Central memory CD8-positive, alpha-beta T cell (primary cell): ENCODE data around the gene PIP5KL1.
"Not testable (repeated sequence)": the region's sequence is repeated elsewhere in the genome, so short reads cannot be mapped to it uniquely, and the experiment has no call there.

Experiments used
- ATAC-seq: fragments of 150-1000 bp; cut with Tn5 transposase; replicated peaks from 2 replicates; pipeline ENCODE4 v1.10.0; 2022; ENCODE audit warnings: mild to moderate bottlenecking, moderate FRiP score, moderate number of reproducible peaks; ENCODE audit not compliant: poor library complexity, severe bottlenecking; ENCODE audit errors: extremely low read depth
- DNase-seq, 2 donors: peaks; one replicate each; pipeline ENCODE4 v3.0.0; 2021; ENCODE audit warnings: low spot score in 2 of 2
- H3K27ac Mint-ChIP-seq: one replicate; pipeline ENCODE4 v1.8.0; 2022; ENCODE audit warnings: low read depth, mild to moderate bottlenecking, moderate library complexity, mixed read lengths
- H3K27me3 Mint-ChIP-seq: one replicate; pipeline ENCODE4 v1.8.0; 2022; ENCODE audit warnings: mixed read lengths
- H3K36me3 Mint-ChIP-seq: one replicate; pipeline ENCODE4 v1.8.0; 2022; ENCODE audit warnings: mild to moderate bottlenecking, moderate library complexity, mixed read lengths; ENCODE audit not compliant: insufficient read depth
- H3K4me1 Mint-ChIP-seq: one replicate; pipeline ENCODE4 v1.8.0; 2022; ENCODE audit warnings: mixed read lengths
- H3K4me3 Mint-ChIP-seq: one replicate; pipeline ENCODE4 v1.8.0; 2022; ENCODE audit warnings: mild to moderate bottlenecking, moderate library complexity, mixed read lengths
- H3K9me3 Mint-ChIP-seq: one replicate; pipeline ENCODE4 v1.8.0; 2022; ENCODE audit warnings: mixed read lengths

The PIP5KL1 gene

GRCh38 chr9:127893392-127893791 is 37.2 kb downstream of the PIP5KL1 start:
- DNase-seq (no peak), ATAC-seq (no peak)
- H3K9me3 Mint-ChIP-seq: no peaks in the 10 kb centered on the region
- no peak overlapping the region for H3K27ac Mint-ChIP-seq
- H3K27me3 Mint-ChIP-seq: no peaks in the 10 kb centered on the region
- no peak overlapping the region for H3K4me3 Mint-ChIP-seq
- H3K4me1 Mint-ChIP-seq: peaks cover 35% of the 10 kb centered on the region
- H3K36me3 Mint-ChIP-seq: peaks cover 56% of the 10 kb centered on the region

- DNase-seq (no peak), ATAC-seq (no peak)
- H3K27me3 Mint-ChIP-seq: no peaks in the 10 kb centered on the region
- H3K9me3 Mint-ChIP-seq: no peaks in the 10 kb centered on the region
- H3K36me3 Mint-ChIP-seq: peaks cover 59% of the 10 kb centered on the region
- no peak overlapping the region for H3K4me3 Mint-ChIP-seq
- H3K27ac Mint-ChIP-seq: peak overlapping the region; percentile 52
- H3K4me1 Mint-ChIP-seq: peaks cover 34% of the 10 kb centered on the region
Measured at GRCh38 chr9:127892831-127893230, 37.7 kb downstream of the PIP5KL1 start.

- H3K36me3 Mint-ChIP-seq: peaks cover 61% of the 10 kb centered on the region
Measured at GRCh38 chr9:127890053-127890452, 40.5 kb downstream of the PIP5KL1 start.

GRCh38 chr9:127887792-127888191 is 42.8 kb downstream of the PIP5KL1 start:
- ATAC-seq (no peak), DNase-seq (no peak)
- Mint-ChIP-seq H3K4me1 (peaks cover 38% of the 10 kb centered on the region), H3K27me3 (no peaks in the 10 kb centered on the region), H3K27ac (peak overlapping the region; percentile 38), H3K36me3 (peaks cover 53% of the 10 kb centered on the region), H3K4me3 (no peak overlapping the region), H3K9me3 (no peaks in the 10 kb centered on the region)

More at GRCh38 chr9:127890053-127890452, 40.5 kb downstream of the PIP5KL1 start:
- no peaks in the 10 kb centered on the region for H3K27me3 Mint-ChIP-seq
- ATAC-seq (no peak), DNase-seq (no peak)
- peaks cover 38% of the 10 kb centered on the region for H3K4me1 Mint-ChIP-seq
- no peak overlapping the region for H3K4me3 Mint-ChIP-seq
- H3K9me3 Mint-ChIP-seq: no peaks in the 10 kb centered on the region
- no peak overlapping the region for H3K27ac Mint-ChIP-seq

GRCh38 chr9:127886401-127886972 is 44.1 kb downstream of the PIP5KL1 start:
- Mint-ChIP-seq H3K4me3 (no peak overlapping the region), H3K9me3 (no peaks in the 10 kb centered on the region), H3K4me1 (peaks cover 29% of the 10 kb centered on the region), H3K27me3 (no peaks in the 10 kb centered on the region), H3K36me3 (peaks cover 49% of the 10 kb centered on the region), H3K27ac (peak overlapping the region; percentile 65)
- no peak for ATAC-seq
- no peak for DNase-seq

GRCh38 chr9:127885508-127886281 is 44.9 kb downstream of the PIP5KL1 start:
- H3K9me3 Mint-ChIP-seq: no peaks in the 10 kb centered on the region
- ATAC-seq (no peak), DNase-seq (no peak)
- no peak overlapping the region for H3K4me3 Mint-ChIP-seq
- peak overlapping the region; percentile 65 for H3K27ac Mint-ChIP-seq
- no peaks in the 10 kb centered on the region for H3K27me3 Mint-ChIP-seq
- peaks cover 45% of the 10 kb centered on the region for H3K36me3 Mint-ChIP-seq
- H3K4me1 Mint-ChIP-seq: peaks cover 24% of the 10 kb centered on the region

- Mint-ChIP-seq H3K27ac (peak overlapping the region; percentile 73), H3K4me1 (peaks cover 24% of the 10 kb centered on the region), H3K4me3 (no peak overlapping the region), H3K36me3 (peaks cover 40% of the 10 kb centered on the region), H3K27me3 (no peaks in the 10 kb centered on the region), H3K9me3 (no peaks in the 10 kb centered on the region)
- DNase-seq (no peak), ATAC-seq (no peak)
Measured at GRCh38 chr9:127884976-127885490, 45.5 kb downstream of the PIP5KL1 start.

- Mint-ChIP-seq H3K4me3 (no peak overlapping the region), H3K27ac (peak overlapping the region; percentile 73), H3K9me3 (no peaks in the 10 kb centered on the region), H3K36me3 (peaks cover 36% of the 10 kb centered on the region), H3K27me3 (no peaks in the 10 kb centered on the region), H3K4me1 (peaks cover 24% of the 10 kb centered on the region)
- no peak for DNase-seq
- ATAC-seq: no peak
Measured at GRCh38 chr9:127884427-127884911, 46.1 kb downstream of the PIP5KL1 start.

- H3K4me3 Mint-ChIP-seq: no peak overlapping the region
- DNase-seq (no peak), ATAC-seq (no peak)
- peak overlapping the region; percentile 73 for H3K27ac Mint-ChIP-seq
- no peaks in the 10 kb centered on the region for H3K9me3 Mint-ChIP-seq
- peaks cover 24% of the 10 kb centered on the region for H3K4me1 Mint-ChIP-seq
- no peaks in the 10 kb centered on the region for H3K27me3 Mint-ChIP-seq
- peaks cover 35% of the 10 kb centered on the region for H3K36me3 Mint-ChIP-seq
Measured at GRCh38 chr9:127883959-127884358, 46.6 kb downstream of the PIP5KL1 start.

- not testable (repeated sequence) for H3K9me3 Mint-ChIP-seq, H3K4me3 Mint-ChIP-seq, H3K27me3 Mint-ChIP-seq, ATAC-seq, DNase-seq
- H3K4me1 Mint-ChIP-seq: peaks cover 18% of the 10 kb centered on the region
- H3K36me3 Mint-ChIP-seq: peaks cover 24% of the 10 kb centered on the region
- H3K27ac Mint-ChIP-seq: peak overlapping the region; percentile 24
Measured at GRCh38 chr9:127881715-127882114, 48.9 kb downstream of the PIP5KL1 start.

- no peaks in the 10 kb centered on the region for H3K9me3 Mint-ChIP-seq
- ATAC-seq (no peak), DNase-seq (no peak)
- peaks cover 13% of the 10 kb centered on the region for H3K4me1 Mint-ChIP-seq
- H3K36me3 Mint-ChIP-seq: peaks cover 17% of the 10 kb centered on the region
- H3K4me3 Mint-ChIP-seq: no peak overlapping the region
- no peaks in the 10 kb centered on the region for H3K27me3 Mint-ChIP-seq
- no peak overlapping the region for H3K27ac Mint-ChIP-seq
Measured at GRCh38 chr9:127880143-127880542, 50.4 kb downstream of the PIP5KL1 start.

- H3K27me3 Mint-ChIP-seq: no peaks in the 10 kb centered on the region
- DNase-seq: no peak
- H3K36me3 Mint-ChIP-seq: peaks cover 10% of the 10 kb centered on the region
- no peak for ATAC-seq
- no peak overlapping the region for H3K27ac Mint-ChIP-seq
- no peak overlapping the region for H3K4me3 Mint-ChIP-seq
- H3K4me1 Mint-ChIP-seq: peaks cover under 1% of the 10 kb centered on the region
- H3K9me3 Mint-ChIP-seq: no peaks in the 10 kb centered on the region
Measured at GRCh38 chr9:127878652-127879390, 51.8 kb downstream of the PIP5KL1 start.
